ENCODE data around the gene LHX5. TPM values are rescaled to one million over a fixed set of nuclear protein-coding genes. Genes with fewer than 3 reads are reported as not detected.

The LHX5 gene
- total RNA-seq, 3 donors from 2014 or later (not counting 1 experiment from before 2014, with no cell fraction given) = not detected

GRCh38 chr12:113422030-113422885, 49.4 kb downstream of the LHX5 start, which contains the start of gene SDSL:
Gene SDSL, plus strand, starts transcription at chr12:113422380. Its CDS starts 5,603 bp downstream, at chr12:113427983.
- Histone ChIP-seq H3K36me3 (ENCODE audit: control insufficient read depth, insufficient read depth, low read length) (no peaks in the 10 kb centered on the region), H3K4me3 (ENCODE audit: low read length) (peak within 1 kb of the TSS; percentile 25), H3K27ac (ENCODE audit: low read length) (peak within 1 kb of the TSS; percentile 32), H3K9me3 (ENCODE audit: control insufficient read depth, insufficient read depth, low read length) (no peaks in the 10 kb centered on the region), H3K27me3 (ENCODE audit: control insufficient read depth, insufficient read depth, low read length) (no peaks in the 10 kb centered on the region), H3K4me1 (ENCODE audit: control insufficient read depth, insufficient read depth, low read length) (peaks cover 13% of the 10 kb centered on the region)
- H3K4me3 Mint-ChIP-seq = peak within 1 kb of the TSS; percentile 72
- H3K27ac Mint-ChIP-seq = peak within 1 kb of the TSS in 1 of 2 donors; percentile 100
- no peak for TF ChIP-seq CTCF (IDR thresholded peaks at IDR 0.05)
- no peaks in the 10 kb centered on the region for H3K36me3 Mint-ChIP-seq
- peaks cover 0 to 9% of the 10 kb centered on the region in 2 donors for H3K27me3 Mint-ChIP-seq (ENCODE audit: low read depth in 2 of 2)
- DNase-seq (peak; percentile 11 to 50), ATAC-seq (peak; percentile 57 to 89 (median 67))
- intact Hi-C loops (cut with micrococcal nuclease) = no loop called here
- H3K4me1 Mint-ChIP-seq = peaks cover 0 to 28% of the 10 kb centered on the region in 2 donors
- H3K9me3 Mint-ChIP-seq = no peaks in the 10 kb centered on the region
- 15% methylated on average over 13 of the region's 13 CpGs for WGBS (ENCODE audit: insufficient coverage)

GRCh38 chr12:113420996-113421595, 50.6 kb downstream of the LHX5 start:
- Mint-ChIP-seq H3K9me3 (no peaks in the 10 kb centered on the region), H3K27ac (peak overlapping the region in 1 of 2 donors; percentile 100), H3K4me1 (peaks cover 0 to 28% of the 10 kb centered on the region in 2 donors), H3K36me3 (no peaks in the 10 kb centered on the region), H3K27me3 (ENCODE audit: low read depth in 2 of 2) (peaks cover 0 to 9% of the 10 kb centered on the region in 2 donors), H3K4me3 (no peak overlapping the region)
- intact Hi-C loops (cut with micrococcal nuclease) = no loop called here
- TF ChIP-seq CTCF (IDR thresholded peaks at IDR 0.05) = no peak
- no peak for DNase-seq
- H3K36me3 ChIP-seq (ENCODE audit: control insufficient read depth, insufficient read depth, low read length) = no peaks in the 10 kb centered on the region
- no peaks in the 10 kb centered on the region for H3K27me3 ChIP-seq (ENCODE audit: control insufficient read depth, insufficient read depth, low read length)
- ATAC-seq = no peak
- 78% methylated on average over 2 of the region's 2 CpGs for WGBS (ENCODE audit: insufficient coverage)
- H3K27ac ChIP-seq (ENCODE audit: low read length) = no peak overlapping the region
- H3K4me1 ChIP-seq (ENCODE audit: control insufficient read depth, insufficient read depth, low read length) = peaks cover 14% of the 10 kb centered on the region
- no peak overlapping the region for H3K4me3 ChIP-seq (ENCODE audit: low read length)
- H3K9me3 ChIP-seq (ENCODE audit: control insufficient read depth, insufficient read depth, low read length) = no peaks in the 10 kb centered on the region

GRCh38 chr12:113418213-113418879, 53.3 kb downstream of the LHX5 start:
- intact Hi-C loops (cut with micrococcal nuclease) = no loop called here
- H3K27ac Mint-ChIP-seq = no peak overlapping the region
- peaks cover 3 to 9% of the 10 kb centered on the region in 2 donors for H3K27me3 Mint-ChIP-seq (ENCODE audit: low read depth in 2 of 2)
- H3K9me3 Mint-ChIP-seq = no peaks in the 10 kb centered on the region
- H3K4me1 Mint-ChIP-seq = peaks cover 0 to 15% of the 10 kb centered on the region in 2 donors
- H3K36me3 ChIP-seq (ENCODE audit: control insufficient read depth, insufficient read depth, low read length) = no peaks in the 10 kb centered on the region
- no peak overlapping the region for H3K4me3 ChIP-seq (ENCODE audit: low read length)
- DNase-seq (no peak), ATAC-seq (no peak)
- H3K4me1 ChIP-seq (ENCODE audit: control insufficient read depth, insufficient read depth, low read length) = peaks cover 18% of the 10 kb centered on the region
- H3K9me3 ChIP-seq (ENCODE audit: control insufficient read depth, insufficient read depth, low read length) = no peaks in the 10 kb centered on the region
- no peak for TF ChIP-seq CTCF (IDR thresholded peaks at IDR 0.05)
- H3K27me3 ChIP-seq (ENCODE audit: control insufficient read depth, insufficient read depth, low read length) = no peaks in the 10 kb centered on the region
- no peak overlapping the region for H3K27ac ChIP-seq (ENCODE audit: low read length)
- WGBS (ENCODE audit: insufficient coverage) = 84% methylated on average over 12 of the region's 13 CpGs
- H3K4me3 Mint-ChIP-seq = no peak overlapping the region
- no peaks in the 10 kb centered on the region for H3K36me3 Mint-ChIP-seq

Data from natural killer cell (primary cell).